GM18873 (cell line): ENCODE measurements around the gene ATP8B2.
"Not testable (repeated sequence)": the region's sequence is repeated elsewhere in the genome, so short reads cannot be mapped to it uniquely, and the experiment has no call there.

ENCODE experiments used
- ATAC-seq: cut with Tn5 transposase; IDR thresholded peaks from one replicate; pipeline ENCODE4 v1.9.1; 2021; ENCODE audit warnings: mild to moderate bottlenecking, moderate library complexity, moderate number of reproducible peaks; ENCODE audit not compliant: unreplicated experiment, low FRiP score

ATP8B2 gene

DNA sequence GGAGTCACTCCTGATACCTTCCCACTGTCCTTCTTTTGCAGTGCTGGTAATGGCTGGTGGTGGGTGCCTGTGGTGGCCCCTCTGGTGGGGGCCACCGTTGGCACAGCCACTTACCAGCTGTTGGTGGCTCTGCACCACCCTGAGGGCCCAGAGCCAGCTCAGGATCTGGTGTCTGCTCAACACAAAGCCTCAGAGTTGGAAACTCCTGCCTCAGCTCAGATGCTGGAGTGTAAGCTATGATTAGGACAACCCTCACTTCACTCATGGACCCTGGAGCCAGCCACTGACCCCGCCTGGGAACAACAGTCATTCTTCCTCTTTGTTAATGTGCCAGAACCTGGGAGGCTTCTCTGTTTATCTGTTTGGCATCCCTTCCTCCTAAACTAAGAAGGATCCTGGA lies 1.1 kb upstream of the ATP8B2 start:
- no peak for ATAC-seq

DNA sequence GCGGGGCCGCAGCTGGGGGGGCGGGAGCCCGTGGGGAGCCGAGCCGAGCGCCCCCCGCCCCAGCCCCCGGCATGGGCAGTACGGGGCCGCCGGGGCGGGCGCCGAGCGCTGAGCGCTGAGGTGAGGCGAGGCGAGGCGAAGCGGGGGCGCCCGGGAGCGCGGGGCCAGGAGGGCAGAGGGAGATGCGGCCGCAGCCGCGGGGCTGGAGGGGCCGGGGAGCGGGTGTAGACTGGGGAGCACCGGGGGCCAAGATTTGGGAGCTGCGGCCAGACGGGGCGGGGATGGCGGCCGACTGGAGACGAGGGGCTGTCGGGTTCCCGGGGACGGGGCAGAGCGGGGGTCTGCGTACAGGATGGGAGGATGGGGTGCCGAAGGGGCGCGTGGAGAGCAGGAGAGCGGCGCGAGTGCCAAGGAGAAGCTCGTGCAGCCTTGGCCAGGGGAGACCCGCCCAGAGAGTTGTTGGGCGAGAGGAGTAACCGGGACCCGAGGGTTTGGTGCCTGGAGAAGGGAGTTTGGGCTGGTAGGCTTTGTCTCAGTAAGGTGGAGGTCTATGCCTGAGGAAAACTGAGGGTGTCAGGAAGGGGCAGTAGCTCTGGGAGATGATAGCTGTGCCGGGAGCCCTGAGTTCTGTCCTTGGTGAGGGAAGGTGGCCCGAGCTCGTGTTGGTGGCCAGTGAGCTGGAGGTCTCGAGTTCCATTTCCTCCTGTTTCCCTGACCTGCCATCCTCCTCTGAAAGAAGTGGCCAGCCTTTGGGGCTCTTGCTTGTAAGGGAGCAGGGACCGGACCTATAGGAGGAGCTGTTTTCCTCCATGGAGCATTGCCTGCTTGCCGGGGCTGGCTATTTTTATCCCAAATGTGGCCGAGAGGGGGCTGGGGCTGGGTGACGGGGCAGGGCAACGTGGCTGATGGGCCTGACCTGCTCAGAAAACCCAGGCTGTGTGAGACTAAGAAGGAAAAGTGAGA lies 539 bp downstream of the ATP8B2 start:
- no peak for ATAC-seq

DNA sequence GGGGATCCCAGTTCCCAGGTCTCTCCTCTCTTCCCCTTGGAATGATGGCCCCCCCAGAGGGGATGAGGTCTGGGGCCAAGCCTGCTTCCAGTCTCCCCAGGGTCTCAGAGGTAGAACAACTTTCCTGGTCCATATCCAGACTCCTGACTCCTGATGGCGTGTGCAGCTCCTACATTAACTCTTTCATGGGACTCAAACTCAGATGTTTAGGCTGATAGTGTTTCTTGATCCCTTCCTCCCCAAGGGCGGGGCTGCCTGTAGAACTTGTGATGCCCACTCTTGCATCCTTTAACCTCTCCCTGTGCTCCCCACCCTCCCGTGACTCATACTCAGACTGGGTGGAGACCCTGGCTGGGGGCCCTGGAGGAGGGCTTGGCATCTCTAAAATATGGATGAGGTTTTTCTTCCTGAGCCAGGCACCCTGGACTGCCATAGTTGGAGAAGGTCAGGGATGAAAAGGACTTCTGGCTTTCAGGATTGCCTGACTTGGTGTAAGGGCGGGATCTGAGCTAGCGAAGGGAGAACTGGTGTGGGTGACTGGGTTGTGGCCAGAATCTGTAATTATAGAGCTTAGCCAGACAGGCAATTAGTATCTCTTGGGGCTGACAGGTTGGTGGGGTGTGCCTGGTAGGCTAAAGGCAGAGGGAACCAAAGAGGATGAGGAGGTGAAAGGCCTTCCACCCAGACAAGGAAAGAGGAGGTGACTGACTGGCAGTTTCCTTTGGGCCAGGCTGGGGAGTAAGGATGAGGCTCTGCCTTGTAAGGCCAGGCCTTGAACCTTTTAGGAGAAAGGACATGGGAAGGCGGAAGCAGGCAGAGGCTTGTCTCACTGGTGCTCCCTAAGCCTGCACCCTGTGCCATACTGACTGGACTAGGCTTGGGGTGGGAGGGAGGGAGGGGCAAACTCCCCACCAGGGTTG lies 1.5 kb downstream of the ATP8B2 start:
- ATAC-seq, result no peak

DNA sequence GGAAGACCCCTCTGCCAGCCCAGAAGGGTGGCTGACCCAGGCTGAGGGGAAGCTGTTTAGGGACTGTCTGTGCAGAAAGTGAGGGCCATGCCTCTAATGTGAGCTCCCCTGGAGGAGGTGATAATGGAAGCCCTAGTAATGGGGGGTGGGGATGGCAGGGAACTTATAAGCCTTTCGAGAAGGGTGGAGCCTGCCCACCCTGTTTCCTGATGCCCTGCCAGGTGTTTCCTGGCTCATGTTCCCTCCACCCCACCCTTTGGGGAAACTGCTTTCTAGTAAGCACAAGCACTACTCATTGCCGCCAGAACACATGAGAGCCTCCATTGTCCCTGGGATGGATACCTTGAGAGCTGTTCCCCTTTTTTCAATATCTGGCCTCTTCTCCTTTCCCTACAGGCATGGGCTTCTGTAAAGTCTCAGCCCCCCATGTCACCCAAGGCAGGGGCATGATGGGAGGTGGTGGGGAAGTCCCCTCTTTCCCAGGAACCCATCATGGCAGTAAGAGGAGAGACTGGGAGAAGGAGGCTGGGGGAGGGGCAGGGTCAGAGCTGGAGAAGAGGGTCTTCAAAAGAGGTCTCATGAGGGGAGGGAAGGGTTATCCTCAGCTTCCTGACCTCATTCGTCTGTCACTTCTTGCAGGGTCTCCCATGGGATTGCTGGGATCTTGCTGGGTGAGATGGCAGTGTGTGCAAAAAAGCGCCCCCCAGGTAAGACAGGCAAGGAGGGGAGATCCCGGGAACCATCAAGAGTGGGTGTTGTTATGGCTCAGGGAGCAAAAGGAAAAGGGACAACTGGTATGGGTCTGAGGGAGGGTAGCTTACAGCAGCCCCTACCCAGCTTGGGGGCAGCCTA lies 2.4 kb downstream of the ATP8B2 start:
- ATAC-seq, result no peak

DNA sequence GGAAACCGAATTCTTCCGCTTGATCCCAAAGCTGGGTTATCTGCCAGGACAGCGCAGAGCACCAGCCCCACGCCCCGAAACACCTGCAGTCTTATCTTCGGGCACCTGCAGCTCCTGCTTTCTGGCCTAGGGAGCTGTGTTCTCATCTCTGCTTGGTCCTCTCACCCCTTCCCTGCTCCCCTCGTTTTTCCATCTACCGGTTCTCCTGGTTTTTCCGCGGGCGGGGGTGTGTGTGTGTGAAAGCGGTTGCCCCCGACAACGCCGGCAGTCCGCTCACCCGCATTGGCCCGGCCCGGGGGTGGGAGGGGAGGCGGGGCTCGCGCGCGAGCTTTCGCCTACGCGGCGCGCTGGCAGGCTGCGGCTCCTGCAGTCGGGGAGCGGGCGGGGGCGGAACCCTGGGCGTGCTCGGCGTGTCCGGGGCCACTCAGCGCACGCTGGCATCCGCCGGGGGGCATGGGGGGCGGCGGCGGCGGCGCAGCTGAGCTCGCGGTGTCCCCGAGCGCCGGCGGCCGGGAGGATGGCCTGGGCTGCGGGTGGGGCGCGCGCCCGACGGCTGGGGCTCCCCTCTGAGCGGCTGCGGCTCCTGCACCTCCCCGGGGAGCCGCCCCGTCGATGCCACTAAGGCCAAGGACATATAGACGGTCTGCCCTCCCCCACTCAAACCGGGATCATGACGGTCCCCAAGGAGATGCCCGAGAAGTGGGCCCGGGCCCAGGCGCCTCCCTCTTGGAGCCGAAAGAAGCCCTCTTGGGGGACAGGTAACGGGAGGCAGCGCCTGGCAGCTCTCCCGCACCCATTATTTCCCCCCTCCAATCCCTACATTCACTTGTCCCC lies 3.2 kb downstream of the ATP8B2 start:
- ATAC-seq, result no peak

DNA sequence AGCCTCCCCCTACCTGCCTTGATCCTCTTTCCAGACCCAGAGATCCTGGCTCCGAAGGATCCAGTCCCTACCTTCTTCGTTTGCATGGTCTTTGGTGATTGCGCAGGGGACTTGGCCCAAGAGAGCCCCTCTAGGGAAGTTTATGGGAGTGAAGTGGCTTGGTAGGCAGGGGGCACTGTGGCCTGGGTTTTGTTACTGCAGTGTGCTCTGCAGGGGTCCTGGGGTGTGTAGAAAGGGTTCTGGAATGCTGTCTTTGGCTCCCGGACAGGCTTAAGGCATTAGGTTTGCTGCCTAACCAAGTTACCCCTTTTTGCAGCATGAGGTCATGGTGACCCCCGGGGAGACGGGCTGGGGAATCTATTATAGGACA lies 3.8 kb downstream of the ATP8B2 start:
- no peak for ATAC-seq

DNA sequence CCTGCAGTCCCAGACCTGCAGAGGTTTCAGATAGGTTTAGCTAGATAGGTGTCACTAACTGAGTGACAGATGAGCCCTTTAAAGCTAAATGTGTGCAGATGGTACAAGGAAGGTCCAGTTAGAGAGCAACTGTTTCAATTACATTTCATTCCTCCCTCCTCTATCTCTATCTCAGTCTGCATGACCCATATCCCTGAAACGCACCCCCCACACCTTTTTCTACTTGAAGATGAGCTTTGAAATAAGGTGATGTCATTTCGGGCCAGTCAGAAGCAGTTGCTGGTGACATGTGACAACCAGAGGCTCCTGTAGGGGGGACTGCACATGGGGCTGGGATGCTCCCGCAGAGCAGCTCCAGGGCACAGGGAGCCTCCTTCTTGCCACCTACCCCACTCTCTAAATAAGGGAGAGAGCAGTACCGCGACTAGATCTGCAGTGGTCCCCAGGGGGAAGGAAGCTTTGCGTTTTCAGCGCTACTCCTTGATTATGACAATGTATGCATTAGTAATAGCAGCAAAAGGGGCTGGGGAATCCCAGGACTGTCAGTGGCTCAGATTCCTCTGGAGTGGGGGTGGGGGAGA lies 4.3 kb downstream of the ATP8B2 start:
- ATAC-seq, result no peak

DNA sequence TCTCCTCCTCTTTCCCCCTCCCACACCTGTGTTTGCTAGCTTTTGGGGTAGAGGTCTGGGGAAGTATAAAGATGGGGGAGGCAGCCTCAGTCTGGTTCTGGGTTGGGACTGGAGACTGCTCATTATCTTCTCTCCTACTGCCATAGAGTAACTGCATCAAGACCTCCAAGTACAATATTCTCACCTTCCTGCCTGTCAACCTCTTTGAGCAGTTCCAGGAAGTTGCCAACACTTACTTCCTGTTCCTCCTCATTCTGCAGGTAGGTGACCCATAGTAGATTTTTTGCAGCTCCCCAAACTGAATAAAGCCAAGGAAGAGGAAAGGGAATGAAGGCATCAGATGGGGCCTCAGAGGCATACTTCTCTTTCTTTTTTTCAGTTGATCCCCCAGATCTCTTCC lies 5.3 kb downstream of the ATP8B2 start:
- ATAC-seq, result no peak

DNA sequence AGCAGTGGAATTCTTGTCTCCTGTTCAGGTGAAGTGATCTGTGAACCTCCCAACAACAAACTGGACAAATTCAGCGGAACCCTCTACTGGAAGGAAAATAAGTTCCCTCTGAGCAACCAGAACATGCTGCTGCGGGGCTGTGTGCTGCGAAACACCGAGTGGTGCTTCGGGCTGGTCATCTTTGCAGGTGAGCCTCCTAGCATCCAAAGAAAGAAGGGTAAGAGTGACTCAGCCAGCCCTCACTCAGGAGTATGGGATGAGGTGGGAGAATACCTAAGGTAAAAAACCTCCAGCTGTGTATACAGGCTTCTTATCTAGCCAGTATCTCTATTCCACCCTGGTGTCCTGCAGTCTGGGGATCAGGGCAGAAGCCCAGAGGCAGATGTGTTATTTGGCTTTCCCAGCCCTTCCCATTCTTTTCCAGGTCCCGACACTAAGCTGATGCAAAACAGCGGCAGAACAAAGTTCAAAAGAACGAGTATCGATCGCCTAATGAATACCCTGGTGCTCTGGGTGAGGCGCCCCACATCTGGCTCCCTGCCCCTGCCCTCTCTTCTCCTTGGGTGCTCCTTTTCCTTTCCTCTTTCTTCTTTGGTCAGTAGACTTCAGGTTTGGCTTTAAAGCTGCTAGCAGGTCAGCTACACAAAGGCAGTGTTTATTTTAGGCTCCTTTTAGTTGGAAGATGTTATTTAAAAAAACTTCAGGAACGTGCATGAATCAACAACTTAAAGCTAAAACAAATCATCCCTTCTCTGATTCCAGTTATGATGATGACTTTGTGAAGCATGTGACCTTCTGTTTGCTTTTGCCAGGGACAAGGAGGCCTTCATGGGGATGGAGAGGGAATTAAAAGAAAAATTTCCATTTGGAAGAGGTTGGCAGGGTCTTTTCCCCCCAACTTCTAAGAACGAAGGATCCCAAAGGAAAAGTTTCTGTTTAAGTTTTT lies 9.0 kb downstream of the ATP8B2 start:
- no peak for ATAC-seq

DNA sequence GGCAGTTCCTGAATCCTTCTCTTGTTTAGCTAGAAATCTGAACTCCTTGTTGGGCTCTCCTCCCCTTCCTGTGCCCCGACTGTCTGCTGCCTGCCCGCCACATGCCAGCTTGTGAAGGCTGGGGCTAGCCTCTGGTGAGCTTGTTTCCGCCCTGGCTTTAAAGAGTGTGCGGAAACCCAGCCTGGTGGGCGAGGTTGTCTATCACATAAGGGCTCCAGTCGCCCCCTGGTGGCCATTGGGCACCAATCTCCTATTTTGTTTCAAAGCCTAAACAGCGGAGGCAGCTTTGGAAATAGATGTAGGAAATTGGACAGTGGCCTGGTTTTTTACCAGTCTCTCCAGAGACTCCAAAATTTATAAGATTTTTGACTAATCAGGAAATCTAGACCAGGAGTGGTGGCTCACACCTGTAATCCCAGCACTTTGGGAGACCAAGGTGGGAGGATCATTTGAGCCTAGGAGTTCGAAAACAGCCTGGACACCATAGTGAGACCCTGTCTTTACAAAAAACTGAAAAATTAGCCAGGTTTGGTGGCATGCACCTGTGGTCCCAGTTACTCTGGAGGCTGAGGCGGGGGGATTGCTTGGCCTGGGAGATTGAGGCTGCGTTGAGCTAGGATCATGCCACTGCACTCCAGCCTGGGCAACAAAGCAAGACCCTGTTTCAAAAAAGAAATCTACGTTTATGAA lies 9.8 kb downstream of the ATP8B2 start:
- no peak for ATAC-seq

DNA sequence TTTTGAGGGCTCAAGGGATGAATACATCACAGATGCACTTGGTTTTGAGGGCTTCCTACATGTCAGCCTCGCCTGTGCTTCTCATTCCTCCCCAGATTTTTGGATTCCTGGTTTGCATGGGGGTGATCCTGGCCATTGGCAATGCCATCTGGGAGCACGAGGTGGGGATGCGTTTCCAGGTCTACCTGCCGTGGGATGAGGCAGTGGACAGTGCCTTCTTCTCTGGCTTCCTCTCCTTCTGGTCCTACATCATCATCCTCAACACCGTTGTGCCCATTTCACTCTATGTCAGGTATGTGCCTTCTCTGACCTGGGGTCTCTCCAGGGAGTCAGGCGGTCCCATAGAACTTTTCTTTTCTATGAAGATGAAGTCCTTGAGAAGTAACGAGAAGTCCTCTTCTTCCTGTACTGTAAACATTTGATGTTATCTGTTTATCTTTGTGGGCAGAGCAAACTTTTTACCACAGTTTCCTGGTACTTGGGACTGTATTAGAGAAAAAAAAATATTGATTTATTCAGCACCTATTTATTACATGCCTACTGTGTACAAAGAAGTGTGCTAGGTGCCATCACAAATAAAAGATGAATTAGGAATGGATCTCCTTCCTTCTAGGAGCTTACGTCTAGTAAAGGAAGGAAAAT lies 12.0 kb downstream of the ATP8B2 start:
- no peak for ATAC-seq

DNA sequence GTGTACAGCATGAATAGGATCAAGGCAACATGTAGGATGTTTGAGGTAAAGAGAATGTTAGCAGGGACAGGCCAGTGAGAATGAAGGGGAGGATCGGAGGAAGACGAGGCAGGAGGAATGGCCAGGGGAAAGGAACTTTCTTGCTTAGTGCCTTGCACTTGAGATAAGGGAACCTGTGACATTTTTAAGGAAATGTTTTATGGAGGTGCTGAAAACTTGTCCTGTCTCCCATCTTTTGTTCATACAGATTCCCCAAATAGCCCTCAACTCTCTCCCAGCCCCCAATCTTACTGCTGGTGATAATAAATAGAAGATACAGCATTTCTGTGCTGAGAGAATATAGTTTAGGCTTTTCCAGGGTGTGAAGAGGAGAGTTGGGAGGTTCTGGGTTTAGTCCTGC lies 13.6 kb downstream of the ATP8B2 start:
- ATAC-seq, result no peak

DNA sequence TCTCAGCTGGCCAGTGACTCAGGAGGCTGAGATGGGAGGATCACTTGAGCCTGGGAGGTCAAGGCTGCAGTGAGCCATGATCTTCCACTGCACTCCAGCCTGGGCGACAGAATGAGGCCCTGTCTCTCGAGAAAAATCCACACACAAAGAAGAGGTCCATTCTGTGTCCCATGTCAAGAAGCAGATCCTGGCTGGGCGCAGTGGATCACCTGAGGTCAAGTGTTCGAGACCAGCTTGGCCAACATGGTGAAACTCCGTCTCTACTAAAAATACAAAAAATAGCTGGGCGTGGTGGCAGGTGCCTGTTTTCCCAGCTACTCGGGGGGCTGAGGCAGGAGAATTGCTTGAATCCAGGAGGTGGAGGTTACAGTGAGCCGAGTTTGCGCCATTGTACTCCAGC lies 16.0 kb downstream of the ATP8B2 start:
- not testable (repeated sequence) for ATAC-seq

DNA sequence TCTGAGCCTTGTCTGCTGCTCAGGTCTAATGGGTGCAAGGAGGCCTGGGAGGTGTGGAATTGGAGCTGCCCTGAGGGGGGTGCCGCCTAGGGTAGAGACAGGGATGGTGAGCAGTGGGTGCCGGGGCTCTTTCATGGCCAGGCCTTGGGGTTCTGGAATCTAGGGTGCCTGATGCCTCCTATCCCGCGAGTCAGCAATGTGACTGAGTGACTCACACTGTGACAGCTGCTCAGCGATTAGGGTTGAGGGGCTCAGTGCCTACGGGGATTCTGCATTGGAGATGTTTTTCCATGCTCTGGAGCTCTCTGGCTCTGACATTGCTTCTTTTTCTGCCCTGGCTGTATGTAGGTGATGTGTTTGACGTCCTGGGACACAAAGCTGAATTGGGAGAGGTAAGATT lies 16.8 kb downstream of the ATP8B2 start:
- ATAC-seq, result no peak

DNA sequence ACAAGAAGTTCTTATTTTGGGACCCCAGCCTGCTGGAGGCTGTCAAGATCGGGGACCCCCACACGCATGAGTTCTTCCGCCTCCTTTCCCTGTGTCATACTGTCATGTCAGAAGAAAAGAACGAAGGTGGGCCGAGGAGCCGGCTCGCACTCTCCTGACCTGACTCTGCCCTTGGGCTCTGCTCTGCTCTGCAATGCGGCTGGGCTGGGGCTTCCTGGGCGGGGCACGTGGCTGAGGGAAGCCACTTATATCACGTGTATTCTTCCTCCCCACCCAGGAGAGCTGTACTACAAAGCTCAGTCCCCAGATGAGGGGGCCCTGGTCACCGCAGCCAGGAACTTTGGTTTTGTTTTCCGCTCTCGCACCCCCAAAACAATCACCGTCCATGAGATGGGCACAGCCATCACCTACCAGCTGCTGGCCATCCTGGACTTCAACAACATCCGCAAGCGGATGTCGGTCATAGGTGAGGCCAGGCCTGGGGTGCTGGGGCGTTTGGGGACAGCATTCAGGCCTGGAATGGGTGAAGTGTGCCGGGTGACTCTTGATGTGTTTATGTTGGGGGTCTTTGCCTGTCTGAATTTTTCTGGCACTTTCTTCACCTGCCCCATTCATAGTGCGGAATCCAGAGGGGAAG lies 17.6 kb downstream of the ATP8B2 start:
- no peak for ATAC-seq

DNA sequence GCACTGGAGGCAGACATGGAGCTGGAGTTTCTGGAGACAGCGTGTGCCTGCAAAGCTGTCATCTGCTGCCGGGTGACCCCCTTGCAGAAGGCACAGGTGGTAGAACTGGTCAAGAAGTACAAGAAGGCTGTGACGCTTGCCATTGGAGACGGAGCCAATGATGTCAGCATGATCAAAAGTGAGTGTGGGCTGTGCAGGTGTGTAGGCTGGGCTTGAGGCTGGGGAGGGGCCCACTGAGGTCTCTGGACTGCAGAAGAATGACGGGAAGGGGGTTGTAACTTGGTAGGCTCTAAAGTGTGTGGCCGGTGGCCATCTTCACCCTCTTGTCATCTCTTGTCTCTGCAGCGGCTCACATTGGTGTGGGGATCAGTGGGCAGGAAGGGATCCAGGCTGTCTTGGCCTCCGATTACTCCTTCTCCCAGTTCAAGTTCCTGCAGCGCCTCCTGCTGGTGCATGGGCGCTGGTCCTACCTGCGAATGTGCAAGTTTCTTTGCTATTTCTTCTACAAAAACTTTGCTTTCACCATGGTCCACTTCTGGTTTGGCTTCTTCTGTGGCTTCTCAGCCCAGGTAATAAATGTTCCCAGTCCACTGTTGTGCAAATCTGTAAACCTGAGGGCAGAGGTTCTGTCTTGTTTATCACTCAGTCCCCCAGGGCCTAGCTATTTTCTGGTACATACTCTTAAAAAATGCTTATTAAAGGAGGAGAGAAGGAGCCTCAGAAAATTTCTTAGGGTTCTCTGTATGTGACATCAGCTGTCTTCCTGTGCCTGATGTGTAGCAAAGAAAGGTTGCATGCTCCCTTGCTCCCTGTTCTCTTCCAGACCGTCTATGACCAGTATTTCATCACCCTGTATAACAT lies 19.9 kb downstream of the ATP8B2 start:
- ATAC-seq, result no peak
